Activated gamma-delta T cell treated with Interleukin-2 at 50 U/mL for 16 hours (primary cell): ENCODE data around the gene DGKD.

Source experiments
- DNase-seq: peaks from one replicate; pipeline ENCODE4 v3.0.0-alpha.2; 2020

Gene DGKD

DNA sequence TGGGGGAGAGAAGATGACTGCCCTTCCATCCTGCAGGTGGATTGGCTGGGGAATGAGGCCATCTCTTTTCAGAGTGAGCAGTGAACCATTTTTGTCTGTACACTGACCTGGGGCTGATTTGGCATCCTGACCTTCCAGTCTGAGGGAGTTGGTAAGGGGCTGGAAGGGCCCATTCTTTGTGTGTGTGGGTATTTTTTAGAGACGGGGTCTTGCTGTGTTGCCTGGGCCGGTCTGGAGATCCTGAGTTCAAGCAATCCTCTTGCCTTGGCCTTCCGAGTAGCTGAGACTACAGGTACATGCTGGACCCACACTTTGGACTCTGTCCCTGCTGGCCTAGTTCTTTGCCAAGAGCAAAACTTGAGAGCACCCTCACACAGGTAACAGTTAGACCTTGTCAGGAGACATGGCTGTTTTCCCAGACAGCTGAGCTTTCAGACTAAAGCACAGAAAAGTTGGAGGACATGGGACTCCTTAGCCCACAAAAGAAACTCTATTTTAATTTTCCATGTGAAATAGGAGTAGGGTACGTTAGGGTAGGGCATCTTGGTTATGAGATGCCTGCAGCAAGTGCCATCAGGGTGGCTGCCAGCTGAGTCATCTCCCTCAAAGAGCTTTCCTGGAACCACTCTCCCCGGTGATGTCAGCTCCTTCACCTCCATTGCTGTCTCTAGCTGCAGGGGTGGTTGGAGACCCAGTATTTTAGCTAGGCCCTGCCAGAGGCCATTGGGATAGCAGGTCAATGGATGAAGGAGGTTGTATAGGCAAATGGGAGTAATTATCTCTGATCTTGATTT, 60.7 kb downstream of the DGKD start:
- DNase-seq = no peak

DNA sequence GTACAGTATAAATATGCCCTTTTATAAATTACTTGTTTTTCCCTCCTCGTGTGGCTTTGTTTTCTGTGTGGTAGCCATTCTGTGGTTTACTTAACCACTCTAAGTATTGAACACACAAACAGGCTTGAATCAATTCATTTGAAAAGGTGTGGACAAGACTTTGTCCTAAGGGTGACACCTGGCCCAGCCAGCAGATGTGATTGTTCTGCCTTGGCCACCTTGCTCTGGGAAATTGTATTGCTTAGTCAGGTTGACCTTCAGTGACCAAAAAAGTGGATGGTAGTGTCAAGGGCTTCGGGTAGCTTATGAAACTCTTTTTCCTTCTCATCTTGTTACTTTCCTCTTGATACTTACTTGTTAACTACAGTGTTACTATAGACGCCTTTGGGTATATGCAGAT, 61.9 kb downstream of the DGKD start:
- DNase-seq = no peak

- no peak for DNase-seq
Measured at GRCh38 chr2:233416706-233417105, 62.4 kb downstream of the DGKD start.

- no peak for DNase-seq
Measured at GRCh38 chr2:233417282-233417681, 63.0 kb downstream of the DGKD start.

GRCh38 chr2:233418052-233418760, 63.9 kb downstream of the DGKD start:
- DNase-seq = no peak

- peak; percentile 50 for DNase-seq
Measured at GRCh38 chr2:233418761-233419546, 64.7 kb downstream of the DGKD start.

DNA sequence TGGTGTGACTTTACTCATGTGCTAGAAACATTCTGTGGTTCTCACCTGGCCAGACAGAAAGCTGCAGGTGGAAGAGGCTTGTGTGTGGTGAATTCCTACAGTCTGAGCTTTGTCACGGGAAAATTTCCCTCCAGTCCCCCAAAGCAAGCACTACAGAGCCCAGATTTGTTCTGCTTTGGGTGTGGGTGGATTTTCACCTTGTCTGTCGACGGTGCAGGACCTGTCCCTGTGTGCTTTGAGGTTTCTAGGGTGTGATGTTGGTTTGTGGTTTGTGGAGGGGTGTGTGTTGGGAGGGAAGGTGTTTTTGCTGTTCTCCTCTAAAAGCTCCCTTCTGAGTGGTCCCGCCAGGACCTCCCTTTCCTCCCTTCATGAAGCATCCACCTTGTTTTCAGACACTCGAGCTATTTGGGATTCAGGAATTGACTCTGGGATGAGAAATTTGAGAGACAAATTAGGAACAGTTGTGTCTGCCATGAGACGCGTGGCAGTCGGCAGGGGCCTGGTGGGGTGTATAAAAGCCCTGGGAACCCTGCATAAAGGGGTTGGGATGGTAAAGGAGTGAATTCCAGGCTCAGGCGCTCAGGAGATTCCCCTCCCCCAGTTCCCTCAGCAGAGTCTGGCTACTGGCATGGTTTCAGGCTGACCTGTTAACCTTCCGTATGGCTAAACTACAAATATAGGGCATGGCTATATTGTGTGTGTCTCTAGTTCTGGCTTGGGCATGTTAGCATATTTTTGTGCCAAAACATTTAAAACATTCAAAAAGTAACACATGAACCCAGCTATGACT, 65.5 kb downstream of the DGKD start:
- peak; percentile 41 for DNase-seq

DNA sequence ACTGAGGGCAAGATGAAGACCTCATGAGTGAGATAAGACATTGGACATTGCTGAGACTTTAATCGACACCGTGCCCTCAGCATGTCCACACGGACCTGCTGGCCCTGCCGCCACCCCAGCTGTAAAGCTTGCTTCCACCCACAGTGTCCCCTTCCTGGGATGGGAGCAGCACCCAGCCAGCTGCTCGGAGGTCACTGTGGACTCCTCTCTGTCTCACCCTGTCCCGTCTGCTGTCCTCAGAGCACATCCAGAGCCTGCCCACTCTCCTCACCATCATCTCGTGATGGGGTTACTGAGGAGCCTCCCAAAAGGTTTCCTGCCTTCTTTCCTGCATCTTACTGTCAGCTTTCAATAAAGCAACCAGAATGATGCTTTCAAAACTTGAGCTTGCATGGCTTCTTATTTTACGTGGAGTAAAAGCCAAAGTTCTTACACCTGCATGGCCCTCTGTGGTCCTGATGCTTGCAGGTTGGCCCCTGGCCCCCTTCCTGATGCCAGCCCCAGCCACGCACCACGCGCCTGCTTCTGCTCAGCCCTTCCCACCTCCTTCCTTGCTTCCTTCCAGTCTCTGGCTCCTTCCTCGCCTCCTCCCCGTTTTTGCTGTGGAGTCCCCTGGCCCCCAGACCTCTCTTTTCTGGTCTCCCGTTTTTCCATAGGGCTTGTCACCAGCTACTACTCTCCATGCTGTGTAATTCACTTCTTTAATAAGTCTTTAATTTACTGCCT, 67.0 kb downstream of the DGKD start:
- DNase-seq = no peak

DNA sequence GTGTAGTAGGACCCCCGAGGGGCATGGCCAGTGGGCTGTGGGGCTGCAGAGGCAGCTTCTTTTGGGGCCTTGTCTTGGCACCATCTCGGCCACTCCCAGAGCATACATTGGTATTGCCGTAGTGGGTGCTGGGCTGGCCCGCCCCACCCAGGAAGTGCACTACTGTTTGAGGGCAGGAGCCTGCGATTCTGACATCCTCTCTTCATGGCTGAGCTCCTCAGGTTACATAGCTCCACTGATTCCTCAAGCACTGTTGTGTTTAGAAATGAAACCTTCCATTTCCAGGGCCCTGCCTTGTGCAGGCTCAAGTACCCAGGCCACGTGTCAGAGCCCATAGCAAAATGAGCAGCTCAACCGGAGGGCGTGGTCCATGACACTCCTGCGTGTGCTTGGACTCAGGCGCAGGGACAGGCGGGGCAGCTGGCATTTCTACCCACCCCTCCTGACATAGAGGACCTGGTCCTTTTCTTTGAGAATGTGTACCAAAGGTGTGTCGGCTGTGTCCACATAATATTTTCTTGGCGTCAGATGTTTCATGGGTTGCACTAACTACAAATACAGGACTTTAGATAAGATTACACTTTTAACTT, 67.9 kb downstream of the DGKD start:
- peak; percentile 68 for DNase-seq

DNA sequence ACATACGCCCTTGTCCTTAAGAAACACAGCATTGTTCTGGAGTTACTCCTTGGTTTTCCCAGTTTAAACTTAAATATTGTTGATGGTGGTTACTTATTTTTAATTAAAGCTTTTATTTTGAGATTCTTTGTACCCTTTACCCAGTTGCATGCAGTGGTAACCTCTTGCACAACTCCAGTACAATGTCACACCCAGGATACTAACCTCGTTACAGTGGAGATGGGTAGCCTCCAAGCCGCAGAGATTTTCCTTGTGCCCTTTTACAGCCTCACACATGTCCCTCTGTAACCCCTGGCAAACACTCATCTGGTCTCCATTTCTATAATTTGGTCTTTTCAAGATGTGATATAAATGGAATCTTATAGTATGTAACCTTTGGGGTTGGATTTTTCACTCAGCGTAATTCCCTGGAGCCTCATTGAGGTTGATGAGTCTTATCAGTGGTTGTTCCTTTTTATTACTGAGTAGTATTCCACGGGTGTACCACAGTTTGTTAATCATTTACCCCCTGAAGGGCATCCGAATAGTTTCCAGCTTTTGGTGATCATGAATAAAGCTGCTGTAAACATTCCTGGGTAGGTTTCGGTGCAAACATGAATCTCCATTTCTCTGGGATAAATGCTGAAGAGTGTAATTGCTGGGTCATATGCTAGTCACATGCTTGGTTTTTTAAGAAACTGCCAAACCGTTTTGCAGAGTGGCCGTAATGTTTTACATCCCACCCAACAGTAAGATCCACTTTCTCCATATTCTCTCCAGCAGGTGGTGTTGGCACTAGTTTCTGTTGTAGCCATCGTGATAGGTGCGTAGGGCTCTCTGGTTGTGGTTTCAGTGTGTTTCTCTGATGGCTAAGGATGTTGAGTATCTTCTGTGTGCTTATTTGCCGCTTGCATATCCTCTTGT, 68.6 kb downstream of the DGKD start:
- DNase-seq = no peak

- DNase-seq = no peak
Measured at GRCh38 chr2:233423552-233423860, 69.2 kb downstream of the DGKD start.

- DNase-seq = no peak
Measured at GRCh38 chr2:233424154-233424951, 70.1 kb downstream of the DGKD start.

DNA sequence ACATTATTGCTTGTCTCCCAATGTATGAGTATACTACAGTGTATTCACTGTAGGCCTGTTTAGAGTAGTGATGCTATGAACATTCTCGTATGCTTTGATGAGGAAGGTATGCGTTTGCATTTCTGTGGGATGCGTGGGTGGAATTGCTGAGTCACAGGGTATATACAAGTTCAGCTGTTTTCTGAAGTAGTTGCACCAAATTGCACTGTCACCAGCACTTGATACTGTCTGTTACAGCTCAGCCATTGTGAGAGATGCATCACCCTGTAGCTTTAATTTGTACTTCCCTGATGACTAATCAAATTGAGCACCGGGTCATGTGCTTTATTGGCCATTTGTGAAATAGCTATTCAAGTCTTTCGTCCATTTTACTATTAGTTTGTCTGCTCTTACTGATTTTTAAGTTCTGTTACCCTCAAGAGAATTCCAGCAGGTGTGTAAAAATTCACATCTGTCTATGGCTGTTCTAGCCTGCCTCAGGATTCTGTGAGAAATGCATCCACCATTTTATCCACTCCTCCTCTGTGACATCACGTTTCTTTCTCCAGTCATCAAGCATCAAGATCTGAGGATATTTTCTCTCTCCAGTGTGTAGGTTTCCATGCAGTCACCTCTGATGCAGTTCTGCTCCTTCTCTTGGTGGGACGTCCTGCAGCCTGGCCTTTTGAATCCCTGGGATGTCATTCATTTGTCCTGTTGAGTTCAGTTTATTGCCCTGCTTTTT, 72.5 kb downstream of the DGKD start:
- no peak for DNase-seq

DNA sequence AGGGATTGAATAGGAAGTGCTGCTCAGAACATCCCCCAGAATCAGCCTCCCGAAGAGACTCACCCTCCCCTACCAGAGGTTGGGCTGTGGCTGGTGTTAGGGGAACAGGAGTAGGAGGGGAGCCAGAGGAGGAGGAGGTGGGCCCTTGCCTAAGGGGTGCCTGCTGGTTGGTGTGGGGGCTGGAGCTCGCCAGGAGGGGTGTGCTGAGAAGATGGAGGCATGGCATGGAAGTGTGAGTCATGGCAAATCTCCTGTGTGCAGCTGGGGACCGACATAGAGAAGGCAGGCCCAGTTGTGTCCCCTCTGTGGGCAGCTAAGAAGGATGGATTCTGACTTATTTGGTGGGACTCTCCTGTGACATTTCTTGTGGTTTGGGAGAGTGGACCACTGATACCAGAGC, 73.7 kb downstream of the DGKD start:
- DNase-seq = no peak

DNA sequence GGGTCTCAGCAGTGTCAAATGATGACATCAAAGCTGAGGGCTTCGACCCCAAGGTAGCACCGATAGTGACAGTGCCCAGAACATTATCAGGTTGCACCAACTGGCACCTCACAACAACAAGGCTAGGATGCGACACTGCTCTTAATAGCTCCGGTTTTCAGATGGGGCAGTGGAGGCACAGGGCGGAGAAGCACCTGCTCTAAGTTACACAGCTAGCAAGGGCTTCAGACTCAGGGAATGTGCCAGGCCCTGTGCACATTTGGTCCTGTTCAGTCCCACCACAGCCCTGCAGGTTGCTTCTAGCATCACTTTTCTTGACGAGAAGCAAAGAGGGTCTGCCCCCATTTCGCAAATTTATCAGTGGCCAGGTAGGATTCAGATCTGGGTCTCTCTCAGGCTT, 74.1 kb downstream of the DGKD start:
- no peak for DNase-seq

DNA sequence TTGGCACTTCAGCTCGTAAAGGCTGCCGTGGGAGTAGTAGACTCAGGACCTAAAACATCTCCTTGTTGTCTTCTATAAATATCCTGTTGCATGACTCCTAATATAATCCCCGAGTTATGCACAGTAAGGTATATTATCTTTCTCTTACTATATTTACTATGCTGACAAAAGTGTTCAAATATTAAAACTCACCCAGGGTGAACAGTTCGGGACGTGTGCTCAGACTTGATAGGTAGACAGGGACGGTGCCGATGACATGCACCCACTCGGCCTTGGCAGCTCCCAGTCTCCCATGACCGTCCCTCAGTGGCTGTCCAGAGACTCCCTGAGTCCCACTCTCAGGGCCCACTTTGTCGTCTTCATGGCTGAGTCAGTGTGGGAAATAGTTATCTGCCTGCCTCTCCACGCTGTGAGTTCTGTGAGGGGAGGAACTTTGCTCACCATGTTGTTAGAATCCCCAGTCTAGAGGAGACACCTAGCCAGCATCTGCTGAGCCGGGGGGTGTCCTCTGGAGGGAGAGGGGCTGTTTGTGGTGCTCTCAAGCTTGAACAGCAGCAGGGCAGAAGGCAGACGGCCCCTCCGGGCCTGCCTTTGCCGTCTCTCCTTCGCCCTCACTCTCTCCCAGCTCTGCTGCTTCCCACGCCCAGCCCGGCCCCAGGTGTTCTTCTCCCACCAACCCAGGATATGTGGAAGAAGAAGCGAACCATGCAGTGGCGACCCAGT, 75.0 kb downstream of the DGKD start:
- DNase-seq = no peak

DNA sequence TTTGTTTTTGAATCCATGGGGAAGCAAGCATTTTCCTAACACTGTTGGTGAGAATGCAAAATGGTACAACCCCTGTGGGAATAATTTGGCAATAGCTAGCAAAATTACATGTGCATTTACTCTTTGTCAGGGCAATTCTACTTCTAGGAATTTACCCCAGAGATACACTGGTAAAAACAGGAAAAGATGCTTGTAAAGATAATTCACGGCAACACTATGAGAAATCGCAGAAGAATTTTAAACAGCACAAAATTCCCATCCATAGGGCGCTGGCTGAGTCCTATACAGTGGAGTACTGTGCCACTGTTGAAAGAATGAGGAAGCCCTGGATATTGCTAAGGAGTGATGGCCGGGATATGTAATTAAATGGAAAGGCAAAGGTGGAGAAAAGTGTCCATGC, 75.8 kb downstream of the DGKD start:
- no peak for DNase-seq

DNA sequence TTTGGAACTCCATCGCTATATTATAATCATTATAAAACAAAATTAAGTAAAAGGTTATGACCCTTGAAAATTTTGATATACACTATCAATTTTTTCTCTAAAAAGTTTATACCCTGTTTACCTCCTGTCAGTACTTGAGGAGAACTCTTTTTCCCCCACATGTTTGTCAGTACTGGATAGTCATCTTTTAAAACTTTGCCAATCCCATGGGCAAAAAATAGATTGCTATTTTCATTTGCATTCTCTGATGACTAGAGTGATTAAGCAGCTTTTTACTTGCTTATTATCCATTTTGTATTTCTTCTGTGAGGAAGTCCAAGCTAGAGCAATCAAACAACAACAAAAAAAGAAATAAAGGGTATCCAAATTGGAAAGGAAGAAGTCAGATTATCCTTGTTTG, 76.4 kb downstream of the DGKD start:
- no peak for DNase-seq

- DNase-seq = no peak
Measured at GRCh38 chr2:233433029-233433428, 78.7 kb downstream of the DGKD start.
